AG09319 (cell line): ENCODE results near the gene MPST.

Source experiments
- DNase-seq: peaks from one replicate; pipeline ENCODE4 v3.0.0-alpha.2; 2010; ENCODE audit warnings: low read depth; ENCODE audit errors: extremely low read depth
- CTCF ChIP-seq: IDR thresholded peaks from 2 replicates; pipeline ENCODE4 v1.5.1; 2011; ENCODE audit warnings: low read depth, mild to moderate bottlenecking, inconsistent platforms, low read length, moderate library complexity

The MPST gene

GRCh38 chr22:37054056-37054395 lies 34.5 kb downstream of the MPST start:
- no peak for TF ChIP-seq CTCF
- DNase-seq, result no peak

- DNase-seq, result no peak
- TF ChIP-seq CTCF, result no peak
Measured at GRCh38 chr22:37054600-37055365, 35.2 kb downstream of the MPST start.

- no peak for TF ChIP-seq CTCF
- no peak for DNase-seq
Measured at GRCh38 chr22:37056246-37056645, 36.7 kb downstream of the MPST start.

- no peak for TF ChIP-seq CTCF
Measured at GRCh38 chr22:37057226-37057625, 37.7 kb downstream of the MPST start.

GRCh38 chr22:37057796-37058510 lies 38.4 kb downstream of the MPST start:
- no peak for TF ChIP-seq CTCF
- DNase-seq, result no peak

More at GRCh38 chr22:37057226-37057625, 37.7 kb downstream of the MPST start:
- DNase-seq, result no peak

GRCh38 chr22:37058917-37059701 lies 39.6 kb downstream of the MPST start:
- no peak for TF ChIP-seq CTCF

More at GRCh38 chr22:37058917-37059701, 39.6 kb downstream of the MPST start:
- no peak for DNase-seq
